H9 (cell line): ENCODE data around the gene NBR1. TPM values are rescaled to one million over a fixed set of nuclear protein-coding genes. Genes with fewer than 3 reads are reported as not detected.

Experiments used
- DNase-seq: peaks from one replicate; pipeline ENCODE4 v3.0.0-alpha.2; 2017
- H2AFZ ChIP-seq: one replicate; pipeline ENCODE4 v1.6.1; 2013; ENCODE audit warnings: mild to moderate bottlenecking, low read length, control low read depth, moderate library complexity
- H2AK5ac ChIP-seq: 2 replicates; pipeline ENCODE4 v1.6.1; 2013; ENCODE audit warnings: low read length, control low read depth, mixed read lengths; ENCODE audit not compliant: insufficient read length
- H2BK120ac ChIP-seq: one replicate; pipeline ENCODE4 v1.6.1; 2013; ENCODE audit warnings: low read depth, mild to moderate bottlenecking, low read length, control low read depth, inconsistent platforms; ENCODE audit not compliant: poor library complexity, severe bottlenecking
- H2BK12ac ChIP-seq: 2 replicates; pipeline ENCODE4 v1.6.1; 2013; ENCODE audit warnings: low read length, control low read depth, mixed read lengths, low read depth; ENCODE audit not compliant: insufficient read length
- H2BK15ac ChIP-seq: 2 replicates; pipeline ENCODE4 v1.6.1; 2013; ENCODE audit warnings: low read depth, low read length, control low read depth
- H2BK20ac ChIP-seq: one replicate; pipeline ENCODE4 v1.6.1; 2013; ENCODE audit warnings: low read depth, mild to moderate bottlenecking, low read length, control low read depth, inconsistent platforms; ENCODE audit not compliant: poor library complexity, severe bottlenecking
- H2BK5ac ChIP-seq: 2 replicates; pipeline ENCODE4 v1.6.1; 2013; ENCODE audit warnings: low read length, control low read depth, mixed read lengths; ENCODE audit not compliant: insufficient read length
- H3K14ac ChIP-seq: 2 replicates; pipeline ENCODE4 v1.6.1; 2013; ENCODE audit warnings: low read length, control low read depth; ENCODE audit not compliant: insufficient read depth
- H3K18ac ChIP-seq: 2 replicates; pipeline ENCODE4 v1.6.1; 2013; ENCODE audit warnings: low read depth, mild to moderate bottlenecking, mixed read lengths, low read length, control low read depth; ENCODE audit not compliant: insufficient read length
- H3K23ac ChIP-seq: 2 replicates; pipeline ENCODE4 v1.6.1; 2013; ENCODE audit warnings: low read length, control low read depth, mixed read lengths, low read depth; ENCODE audit not compliant: insufficient read length
- H3K23me2 ChIP-seq: 2 replicates; pipeline ENCODE4 v1.6.1; 2013; ENCODE audit warnings: low read depth, mild to moderate bottlenecking, mixed read lengths, low read length, control low read depth; ENCODE audit not compliant: insufficient read length, poor library complexity, severe bottlenecking
- H3K27ac ChIP-seq: 2 replicates; pipeline ENCODE4 v1.5.1; 2013; ENCODE audit warnings: low read length, control low read depth, mixed read lengths, low read depth; ENCODE audit not compliant: insufficient read length
- H3K27me3 ChIP-seq: 2 replicates; pipeline ENCODE4 v1.6.1; 2013; ENCODE audit warnings: low read length, control low read depth, inconsistent platforms; ENCODE audit not compliant: insufficient read depth
- H3K4ac ChIP-seq: 2 replicates; pipeline ENCODE4 v1.6.1; 2013; ENCODE audit warnings: low read depth, mild to moderate bottlenecking, control low read depth, inconsistent platforms, low read length, moderate library complexity
- H3K4me1 ChIP-seq: 2 replicates; pipeline ENCODE4 v1.6.1; 2013; ENCODE audit warnings: low read length, control low read depth, inconsistent platforms; ENCODE audit not compliant: insufficient read depth
- H3K4me2 ChIP-seq: 2 replicates; pipeline ENCODE4 v1.6.1; 2013; ENCODE audit warnings: low read length, control low read depth, mixed read lengths; ENCODE audit not compliant: insufficient read length, insufficient read depth
- H3K56ac ChIP-seq: 2 replicates; pipeline ENCODE4 v1.6.1; 2013; ENCODE audit warnings: low read depth, mild to moderate bottlenecking, mixed read lengths, low read length, control low read depth; ENCODE audit not compliant: insufficient read length
- H3K79me1 ChIP-seq: 2 replicates; pipeline ENCODE4 v1.6.1; 2013; ENCODE audit warnings: low read depth, mild to moderate bottlenecking, moderate library complexity, low read length, control low read depth, inconsistent platforms; ENCODE audit not compliant: insufficient read depth, poor library complexity, severe bottlenecking
- H3K79me2 ChIP-seq: 2 replicates; pipeline ENCODE4 v1.6.1; 2013; ENCODE audit warnings: low read length, control low read depth, inconsistent platforms; ENCODE audit not compliant: insufficient read depth
- H3K9ac ChIP-seq: 2 replicates; pipeline ENCODE4 v1.6.1; 2013; ENCODE audit warnings: low read length, control low read depth, mixed read lengths; ENCODE audit not compliant: insufficient read length; ENCODE audit errors: extremely low read depth
- H3K9me3 ChIP-seq: one replicate; pipeline ENCODE4 v1.6.1; 2013; ENCODE audit warnings: low read depth, low read length, inconsistent platforms; ENCODE audit not compliant: control insufficient read depth
- H3T11ph ChIP-seq: one replicate; pipeline ENCODE4 v1.6.1; 2013; ENCODE audit warnings: mild to moderate bottlenecking, low read length, control low read depth, inconsistent platforms
- H4K20me1 ChIP-seq: one replicate; pipeline ENCODE4 v1.6.1; 2013; ENCODE audit not compliant: control insufficient read depth, insufficient read length, insufficient read depth
- H4K5ac ChIP-seq: 2 replicates; pipeline ENCODE4 v1.6.1; 2013; ENCODE audit warnings: low read depth, mild to moderate bottlenecking, mixed read lengths, low read length, control low read depth; ENCODE audit not compliant: insufficient read length
- H4K8ac ChIP-seq: replicated peaks from 2 replicates; pipeline ENCODE4 v1.6.1; 2013; ENCODE audit warnings: low read length, control low read depth, mixed read lengths, low read depth; ENCODE audit not compliant: insufficient read length
- H4K91ac ChIP-seq: 2 replicates; pipeline ENCODE4 v1.6.1; 2013; ENCODE audit warnings: low read depth, mild to moderate bottlenecking, moderate library complexity, mixed read lengths, low read length, control low read depth; ENCODE audit not compliant: insufficient read length
- H3K27ac Mint-ChIP-seq, 3 experiments: 2 replicates in 2 of 3; 3 replicates in 1 of 3; pipeline ENCODE4 v1.8.0; 2020 to 2021; ENCODE audit warnings: mixed read lengths in 3 of 3, mild to moderate bottlenecking in 1 of 3, moderate library complexity in 1 of 3
- H3K27me3 Mint-ChIP-seq: 2 replicates; pipeline ENCODE4 v1.8.0; 2021; ENCODE audit warnings: low read depth, mild to moderate bottlenecking, moderate library complexity, mixed read lengths
- H3K36me3 Mint-ChIP-seq, 3 experiments: 2 replicates in 2 of 3; 3 replicates in 1 of 3; pipeline ENCODE4 v1.8.0; 2020 to 2021; ENCODE audit warnings: low read depth in 3 of 3, mixed read lengths in 3 of 3; ENCODE audit not compliant: insufficient read depth in 1 of 3
- H3K4me1 Mint-ChIP-seq, 2 experiments: 2 replicates each; pipeline ENCODE4 v1.8.0; 2020; ENCODE audit warnings: mixed read lengths in 2 of 2
- H3K4me3 Mint-ChIP-seq, 2 experiments: 2 replicates in 1 of 2; 3 replicates in 1 of 2; pipeline ENCODE4 v1.8.0; 2020 to 2021; ENCODE audit warnings: mild to moderate bottlenecking in 2 of 2, mixed read lengths in 2 of 2, moderate library complexity in 1 of 2
- H3K9me3 Mint-ChIP-seq, 2 experiments: 2 replicates in 1 of 2; 3 replicates in 1 of 2; pipeline ENCODE4 v1.8.0; 2020; ENCODE audit warnings: mild to moderate bottlenecking in 2 of 2, mixed read lengths in 2 of 2, moderate library complexity in 1 of 2
- WGBS: extraction: QIAGEN DNeasy Blood & Tissue Kit; methylation state at CpG from one replicate; pipeline ENCODE4 v1.1.7; 2013; ENCODE audit warnings: missing lambda C conversion rate, low lambda C conversion rate, mixed read lengths; ENCODE audit not compliant: insufficient read length; ENCODE audit errors: extremely low coverage; 5-methylcytosine and 5-hydroxymethylcytosine counted together
- total RNA-seq: library from RNA; stranded (reverse); gene quantifications from 2 replicates; pipeline ENCODE4 v1.2.1, GENCODE V29; 2021
- TF ChIP-seq, protein P1 (sequence below): fragments of 200-600 bp; sonication (generic); conservative IDR thresholded peaks from 3 replicates; pipeline ENCODE4 v1.8.0; 2021; ENCODE audit warnings: antibody characterized with exemption, mild to moderate bottlenecking

Gene NBR1
- total RNA-seq, 1 experiment from 2014 or later = 34.2 TPM

DNA sequence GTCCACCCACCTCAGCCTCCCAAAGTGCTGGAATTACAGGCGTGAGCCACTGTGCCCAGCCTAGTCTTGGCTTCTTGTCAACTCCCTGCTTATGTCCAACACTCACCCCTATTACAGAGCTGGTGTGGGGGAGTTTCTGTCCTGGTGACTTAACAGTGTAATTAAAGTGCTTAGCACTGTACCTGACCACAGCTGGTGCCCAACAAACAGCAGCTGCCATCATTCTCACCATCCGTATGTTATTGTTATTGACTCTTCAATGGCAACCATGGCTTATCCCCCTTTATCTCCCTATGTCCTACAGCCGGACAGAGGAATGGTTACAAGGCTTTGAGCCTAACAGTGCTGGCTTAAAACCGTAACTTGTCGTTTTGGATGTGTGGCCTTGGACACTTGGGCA is 28.9 kb upstream of the NBR1 start:
- no peak overlapping the region for H4K5ac ChIP-seq
- Mint-ChIP-seq H3K27ac (peak overlapping the region in 1 of 3 experiments; percentile 81; a peak in 1 of 7 replicates), H3K9me3 (no peaks in the 10 kb centered on the region), H3K4me1 (peaks cover 28 to 32% of the 10 kb centered on the region in 2 experiments), H3K4me3 (no peak overlapping the region), H3K36me3 (peaks cover 4 to 17% (median 9%) of the 10 kb centered on the region in 3 experiments; a peak in 6 of 7 replicates), H3K27me3 (no peaks in the 10 kb centered on the region; the same call in 1 of the 2 replicates)
- H3K56ac ChIP-seq = no peak overlapping the region
- H3K27me3 ChIP-seq = no peaks in the 10 kb centered on the region
- no peak overlapping the region for H2BK15ac ChIP-seq
- H3K27ac ChIP-seq = no peak overlapping the region
- no peaks in the 10 kb centered on the region for H3K79me1 ChIP-seq
- no peak overlapping the region for H2AFZ ChIP-seq
- H2BK12ac ChIP-seq = no peak overlapping the region
- no peak overlapping the region for H3T11ph ChIP-seq
- no peak overlapping the region for H3K23ac ChIP-seq
- H2BK20ac ChIP-seq = no peak overlapping the region
- H3K4me2 ChIP-seq = no peak overlapping the region
- no peak overlapping the region for H2AK5ac ChIP-seq
- H3K9ac ChIP-seq = no peak overlapping the region
- TF ChIP-seq, protein P1, sequence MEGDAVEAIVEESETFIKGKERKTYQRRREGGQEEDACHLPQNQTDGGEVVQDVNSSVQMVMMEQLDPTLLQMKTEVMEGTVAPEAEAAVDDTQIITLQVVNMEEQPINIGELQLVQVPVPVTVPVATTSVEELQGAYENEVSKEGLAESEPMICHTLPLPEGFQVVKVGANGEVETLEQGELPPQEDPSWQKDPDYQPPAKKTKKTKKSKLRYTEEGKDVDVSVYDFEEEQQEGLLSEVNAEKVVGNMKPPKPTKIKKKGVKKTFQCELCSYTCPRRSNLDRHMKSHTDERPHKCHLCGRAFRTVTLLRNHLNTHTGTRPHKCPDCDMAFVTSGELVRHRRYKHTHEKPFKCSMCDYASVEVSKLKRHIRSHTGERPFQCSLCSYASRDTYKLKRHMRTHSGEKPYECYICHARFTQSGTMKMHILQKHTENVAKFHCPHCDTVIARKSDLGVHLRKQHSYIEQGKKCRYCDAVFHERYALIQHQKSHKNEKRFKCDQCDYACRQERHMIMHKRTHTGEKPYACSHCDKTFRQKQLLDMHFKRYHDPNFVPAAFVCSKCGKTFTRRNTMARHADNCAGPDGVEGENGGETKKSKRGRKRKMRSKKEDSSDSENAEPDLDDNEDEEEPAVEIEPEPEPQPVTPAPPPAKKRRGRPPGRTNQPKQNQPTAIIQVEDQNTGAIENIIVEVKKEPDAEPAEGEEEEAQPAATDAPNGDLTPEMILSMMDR = no peak
- H2BK5ac ChIP-seq = no peak overlapping the region
- H4K20me1 ChIP-seq = no peaks in the 10 kb centered on the region
- H3K9me3 ChIP-seq = no peaks in the 10 kb centered on the region
- no peak overlapping the region for H3K18ac ChIP-seq
- no peak overlapping the region for H3K14ac ChIP-seq
- DNase-seq = no peak
- H4K91ac ChIP-seq = no peak overlapping the region
- no peaks in the 10 kb centered on the region for H3K79me2 ChIP-seq
- no peak overlapping the region for H2BK120ac ChIP-seq
- H3K4ac ChIP-seq = no peak overlapping the region
- no peaks in the 10 kb centered on the region; the same call in 1 of the 2 replicates for H3K4me1 ChIP-seq
- no CpG with 5 or more reads among the region's 5 CpGs for WGBS
- no peaks in the 10 kb centered on the region for H3K23me2 ChIP-seq
- H4K8ac ChIP-seq = no peak overlapping the region
